NCI-H1105 (cell line): ENCODE results near the gene TSPAN9.

Experiments
- DNase-seq: peaks from one replicate; lab custom pipeline; 2025; lab: John Stamatoyannopoulos, UW

Gene TSPAN9

DNA sequence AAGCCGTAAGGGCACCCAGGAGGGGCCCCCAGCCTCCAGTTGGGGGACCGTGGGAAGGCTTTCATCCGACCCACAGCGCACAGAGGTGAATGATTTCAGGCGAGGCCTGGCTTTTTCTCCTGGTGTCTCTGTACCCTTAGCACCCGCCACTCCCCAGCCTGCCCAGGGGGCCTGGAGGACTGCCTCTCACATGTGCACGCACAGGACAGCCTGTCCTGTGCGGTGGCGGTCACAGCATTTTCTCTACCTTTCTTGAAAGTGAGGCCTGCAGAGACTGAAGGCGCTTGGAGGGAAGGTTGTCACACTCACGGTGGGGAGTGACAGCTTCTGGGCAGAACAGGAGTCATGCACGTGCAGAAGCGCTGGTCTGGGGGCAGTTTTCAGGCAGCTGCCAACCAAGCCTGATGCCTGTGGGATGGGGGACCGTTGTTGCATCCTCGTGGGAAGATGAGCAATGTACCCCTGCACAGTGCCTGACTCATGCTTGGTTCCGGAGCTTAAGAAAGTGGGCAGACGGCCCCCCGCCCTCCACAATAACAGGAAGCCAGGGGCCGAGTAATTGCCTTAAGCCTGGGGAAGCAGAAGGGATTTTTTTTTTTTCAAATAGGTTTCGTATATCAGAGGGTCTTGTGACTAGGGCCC is 148.1 kb downstream of the TSPAN9 start:
- no peak for DNase-seq

DNA sequence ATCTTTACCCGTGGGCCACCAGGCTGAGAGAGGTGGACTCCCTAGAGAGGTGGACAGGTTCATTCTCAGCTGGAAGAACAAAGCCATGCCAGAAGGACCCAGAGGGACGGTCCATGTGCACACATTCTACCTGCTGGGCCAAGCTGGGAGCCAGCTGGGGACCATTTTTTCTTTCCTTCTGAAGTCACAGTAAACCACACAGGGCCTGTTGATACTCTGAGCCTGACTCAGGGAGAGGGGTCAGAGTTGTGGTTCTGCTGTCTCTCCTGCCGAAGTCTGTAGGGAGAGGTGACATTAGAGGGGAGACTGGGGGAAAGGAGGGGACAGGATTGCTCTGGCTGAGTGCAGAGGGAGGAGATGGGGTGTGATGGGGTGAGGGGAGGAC is 148.6 kb downstream of the TSPAN9 start:
- no peak for DNase-seq

DNA sequence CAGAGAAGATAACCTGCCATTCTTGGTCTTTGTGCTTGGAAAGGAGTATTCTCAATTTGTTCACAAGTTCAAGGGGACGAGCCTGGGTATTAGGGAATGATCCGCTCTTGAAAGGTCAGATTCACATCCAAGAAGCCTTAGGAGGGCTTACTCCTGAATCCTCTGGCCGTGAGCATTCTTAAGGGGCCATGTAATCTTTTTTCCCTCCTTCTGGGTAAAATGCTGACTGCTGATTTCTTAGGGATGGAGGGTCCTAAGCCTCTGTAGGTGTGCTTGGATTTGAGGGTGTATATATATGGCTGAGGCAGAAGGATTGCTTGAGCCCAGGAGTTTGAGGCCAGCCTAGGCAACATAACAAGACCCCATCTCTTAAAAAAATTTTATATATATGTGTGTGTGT is 149.1 kb downstream of the TSPAN9 start:
- no peak for DNase-seq

DNA sequence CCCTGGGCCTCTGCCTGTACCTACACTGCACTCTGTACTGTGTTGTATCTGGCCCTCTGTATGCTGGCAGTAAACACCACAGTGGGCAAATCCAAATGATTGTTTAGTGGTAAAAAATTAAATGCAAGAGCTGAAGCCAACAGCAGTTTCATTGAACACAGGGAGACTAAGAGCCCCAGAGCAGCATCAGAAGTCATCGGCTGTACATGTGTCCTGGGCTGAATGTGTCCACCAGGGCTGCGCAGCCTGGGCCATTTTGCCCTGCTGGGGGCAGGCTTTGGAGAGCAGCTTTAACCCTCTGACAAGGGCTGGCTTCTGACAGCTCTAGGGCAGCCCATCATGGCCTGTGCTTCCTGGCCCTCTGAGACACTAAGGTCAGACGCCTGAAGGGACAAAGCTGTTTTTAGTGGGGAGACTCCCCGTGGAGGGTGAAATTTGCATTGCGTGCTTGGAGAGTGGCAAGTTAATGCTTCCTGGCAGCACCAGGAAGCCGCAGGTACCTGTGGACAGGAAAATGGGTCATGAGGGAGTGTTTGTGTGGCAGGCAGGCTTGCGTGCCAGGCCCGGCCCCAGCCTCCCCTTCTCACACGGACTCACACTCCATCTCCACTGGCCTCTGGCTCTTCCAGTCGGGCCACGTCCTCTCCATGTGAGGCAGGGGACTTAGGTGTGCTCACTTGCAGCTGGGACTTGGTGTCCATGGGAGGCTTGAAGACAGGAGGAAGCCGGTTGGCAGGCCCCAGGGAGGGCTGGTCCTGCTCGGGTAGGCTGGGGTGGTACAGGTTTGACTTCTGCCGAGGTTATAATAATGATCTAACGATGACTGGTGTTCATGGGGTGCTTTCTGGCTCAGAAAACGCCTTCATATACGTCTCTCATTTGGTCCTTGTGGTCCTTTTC is 150.1 kb downstream of the TSPAN9 start:
- no peak for DNase-seq

DNA sequence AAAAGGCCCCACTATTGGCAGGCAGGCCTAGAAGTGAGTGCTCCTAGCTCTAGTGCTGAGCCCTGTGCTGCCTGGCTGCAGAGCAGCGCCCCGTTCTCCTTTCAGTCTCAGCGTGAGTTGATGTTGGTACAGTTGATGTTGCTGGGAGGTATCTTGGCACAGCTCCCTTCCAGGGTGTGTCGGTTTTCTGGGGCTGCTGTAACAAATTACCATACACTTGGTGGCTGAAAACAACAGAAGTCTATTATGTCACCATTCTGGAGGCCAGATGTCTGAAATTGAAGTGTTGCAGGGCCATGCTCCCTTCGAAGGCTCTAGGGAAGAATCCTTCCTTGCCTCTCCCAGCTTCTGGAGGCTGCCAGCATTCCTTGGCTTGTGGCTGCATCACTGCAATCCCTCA is 151.4 kb downstream of the TSPAN9 start:
- no peak for DNase-seq

DNA sequence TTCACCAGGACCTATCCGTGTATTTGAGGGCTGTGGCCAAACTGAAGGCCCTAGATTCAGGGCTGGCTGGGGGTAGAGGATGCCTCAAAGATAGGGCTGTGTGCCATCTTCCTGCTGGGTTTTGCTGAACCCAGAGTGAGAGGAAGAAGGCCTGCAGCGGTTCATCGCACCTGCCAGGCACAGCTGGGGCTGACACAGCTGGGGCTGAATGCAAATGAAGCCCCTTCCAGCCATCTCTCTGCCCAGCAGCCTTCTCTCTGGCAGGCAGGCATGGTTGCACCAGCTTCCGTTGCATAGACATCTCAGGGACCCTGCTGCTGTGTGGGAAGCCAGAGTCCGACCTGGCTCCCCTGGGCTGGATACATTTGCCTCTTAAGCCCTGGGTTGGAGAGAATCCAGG is 152.4 kb downstream of the TSPAN9 start:
- DNase-seq: no peak

DNA sequence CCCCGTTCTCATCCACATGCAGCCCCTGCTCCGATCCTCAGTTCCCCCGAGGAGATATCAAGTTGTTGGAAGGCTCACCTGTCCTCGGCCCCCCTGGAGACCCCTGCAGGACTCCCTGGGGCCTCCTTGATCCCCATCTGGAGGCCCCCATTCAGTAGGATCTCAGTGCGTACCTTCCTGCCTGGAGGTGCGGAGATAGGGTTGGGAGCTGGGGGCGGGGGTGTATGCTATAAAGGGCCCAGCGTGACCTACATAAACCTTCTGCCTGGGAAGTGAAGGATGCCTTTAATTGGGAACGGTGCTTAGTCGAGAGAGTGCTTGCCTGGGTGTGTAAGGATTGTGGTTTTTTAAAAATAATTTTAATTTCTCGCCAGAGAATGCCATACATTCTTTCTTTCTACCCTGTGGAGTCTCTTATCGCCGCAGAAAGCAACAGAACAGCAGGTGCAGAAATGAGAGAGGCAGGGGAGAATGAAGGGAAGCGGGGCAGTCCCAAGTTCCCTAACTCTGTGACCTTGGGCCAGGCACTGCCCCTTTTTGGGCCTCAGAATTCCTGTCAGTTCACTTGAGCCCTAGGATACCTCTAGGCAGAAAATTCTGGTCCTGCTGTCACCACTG is 153.7 kb downstream of the TSPAN9 start:
- no peak for DNase-seq

DNA sequence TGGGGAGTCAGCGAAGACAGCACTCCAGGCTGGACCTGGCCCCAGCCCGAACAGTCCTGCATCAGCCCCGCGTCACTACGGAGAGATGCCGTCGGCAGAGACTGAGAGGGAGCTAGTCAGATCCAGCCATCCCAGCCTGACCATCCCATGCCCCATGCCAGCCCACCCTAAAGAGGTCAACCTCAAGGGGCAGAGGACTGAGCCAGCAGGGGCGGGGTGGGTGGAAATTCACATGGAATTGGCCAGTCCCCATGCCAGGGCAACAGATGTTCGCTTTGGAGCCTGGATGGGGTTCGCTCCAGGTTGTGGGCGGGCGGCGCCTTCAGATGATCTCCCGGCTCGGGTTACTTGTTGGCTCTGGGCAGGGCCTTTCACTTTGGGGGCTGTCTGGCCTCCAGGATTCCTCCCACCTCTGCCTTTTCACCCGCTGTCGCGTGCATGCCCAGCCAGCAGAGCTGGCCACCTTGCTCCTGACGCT is 154.3 kb downstream of the TSPAN9 start:
- no peak for DNase-seq

- DNase-seq: no peak
Observed at GRCh38 chr12:3233797-3234196, 156.6 kb downstream of the TSPAN9 start.

DNA sequence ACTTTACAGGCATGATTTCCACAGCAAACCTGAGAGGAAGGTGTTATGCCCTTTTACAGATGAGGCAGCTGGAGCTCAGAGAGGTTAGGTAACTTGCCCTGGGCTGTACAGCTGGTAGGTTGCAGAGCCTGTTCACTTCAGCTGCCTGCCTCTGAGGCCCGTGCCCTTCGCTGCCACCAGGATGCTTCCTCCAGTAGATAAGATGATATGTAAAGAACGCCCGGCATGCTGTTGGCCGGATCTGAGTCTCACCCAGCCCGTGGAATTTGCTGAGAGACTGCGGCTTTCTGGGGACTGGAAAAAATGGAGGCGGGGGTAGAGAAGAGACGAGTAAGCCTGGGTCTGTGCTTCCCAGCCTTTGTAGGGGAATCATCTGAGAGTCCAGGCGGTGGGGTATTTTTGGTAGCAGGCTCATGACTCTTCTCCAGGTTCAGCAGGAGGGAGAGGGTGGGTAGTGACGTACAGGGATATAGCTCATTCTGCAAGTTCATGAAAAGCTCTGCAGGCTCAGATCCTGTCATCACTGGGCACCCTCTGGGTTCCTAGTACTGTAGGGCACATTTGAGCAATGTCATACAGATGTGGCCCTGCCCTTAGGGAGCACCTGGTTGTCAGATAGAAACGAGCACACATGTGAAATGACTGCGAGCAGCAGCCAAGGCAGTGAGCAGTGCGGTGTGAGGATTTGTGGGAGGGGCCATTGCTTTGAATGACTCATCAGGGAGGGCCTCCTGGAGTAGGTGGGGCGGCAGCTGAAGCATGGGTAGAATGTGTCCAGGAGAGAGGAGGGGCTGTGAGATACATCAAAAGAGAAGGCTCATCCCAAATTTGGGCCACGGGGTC is 159.4 kb downstream of the TSPAN9 start:
- DNase-seq: no peak

DNA sequence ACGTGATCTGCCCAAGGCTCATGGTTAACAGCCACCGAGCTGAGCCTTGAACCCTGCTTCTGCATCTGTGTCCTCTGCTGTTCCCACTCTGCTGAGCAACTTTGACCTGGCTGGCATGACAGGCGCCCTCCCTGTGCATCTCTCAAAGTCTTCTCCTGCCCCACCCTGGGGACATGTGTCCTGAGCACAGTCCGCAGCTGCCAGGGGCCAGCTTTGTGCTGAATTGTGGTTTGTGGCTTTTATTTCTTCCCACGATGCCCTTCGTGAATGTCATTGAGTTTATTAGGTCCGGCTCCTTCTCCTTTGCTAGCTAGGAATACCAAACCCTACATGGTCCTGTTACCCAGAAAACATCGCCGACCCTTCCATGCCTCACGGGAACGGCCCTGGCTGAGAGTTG is 161.0 kb downstream of the TSPAN9 start:
- no peak for DNase-seq

DNA sequence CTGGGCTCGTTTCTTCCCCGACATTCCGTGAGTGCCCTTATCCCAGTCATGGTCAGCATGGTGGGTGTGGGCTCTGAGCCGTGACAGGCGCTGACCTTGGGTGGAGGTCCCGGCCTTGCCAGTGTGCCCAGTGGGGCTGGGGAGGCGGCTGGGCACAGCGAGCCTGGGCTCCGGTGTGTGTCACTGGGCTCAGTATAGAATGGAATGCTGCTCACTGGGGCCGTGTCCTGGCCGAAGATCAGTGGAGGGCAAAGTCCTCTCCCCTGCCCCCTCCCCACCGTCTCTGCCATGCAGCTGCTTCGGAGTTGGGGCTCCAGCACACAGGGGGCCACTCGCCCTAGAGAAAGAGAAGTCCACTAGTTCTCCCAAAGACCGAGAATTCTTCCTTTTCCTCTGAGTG is 164.4 kb downstream of the TSPAN9 start:
- DNase-seq: no peak

DNA sequence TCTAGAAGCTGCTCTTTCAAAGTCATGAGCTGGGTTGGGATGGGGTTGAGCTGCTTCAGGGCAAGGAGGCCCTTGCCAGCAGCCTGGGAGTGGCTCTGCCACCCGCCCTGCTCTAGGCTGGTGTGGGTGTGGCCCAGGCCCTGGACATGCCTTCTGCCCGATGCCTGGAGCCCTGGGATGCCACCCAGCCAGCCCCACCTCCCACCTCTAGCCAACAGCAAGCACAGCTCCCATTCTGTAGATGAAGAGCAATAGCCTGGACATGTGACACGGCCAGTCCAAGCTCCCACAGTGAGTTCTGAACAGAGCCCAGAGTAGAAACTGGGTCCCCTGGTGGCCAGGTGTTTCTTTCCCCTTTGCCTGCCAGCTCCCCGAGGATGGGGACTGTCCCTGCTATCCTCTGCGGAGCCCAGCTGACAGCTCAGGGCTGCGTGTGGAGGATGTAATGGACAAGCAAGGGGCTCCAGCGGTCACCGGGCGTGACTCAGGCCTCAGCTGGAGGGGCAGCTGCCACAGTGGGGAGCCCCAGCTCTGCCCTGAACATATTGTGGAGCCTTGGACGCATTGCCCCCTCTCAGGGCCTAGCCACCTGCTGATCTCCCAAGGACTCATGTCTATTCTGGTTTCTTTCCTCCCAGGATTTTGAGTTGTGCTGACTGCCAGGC is 165.2 kb downstream of the TSPAN9 start:
- DNase-seq: no peak

- DNase-seq: no peak
Observed at GRCh38 chr12:3243376-3244084, 166.4 kb downstream of the TSPAN9 start.

DNA sequence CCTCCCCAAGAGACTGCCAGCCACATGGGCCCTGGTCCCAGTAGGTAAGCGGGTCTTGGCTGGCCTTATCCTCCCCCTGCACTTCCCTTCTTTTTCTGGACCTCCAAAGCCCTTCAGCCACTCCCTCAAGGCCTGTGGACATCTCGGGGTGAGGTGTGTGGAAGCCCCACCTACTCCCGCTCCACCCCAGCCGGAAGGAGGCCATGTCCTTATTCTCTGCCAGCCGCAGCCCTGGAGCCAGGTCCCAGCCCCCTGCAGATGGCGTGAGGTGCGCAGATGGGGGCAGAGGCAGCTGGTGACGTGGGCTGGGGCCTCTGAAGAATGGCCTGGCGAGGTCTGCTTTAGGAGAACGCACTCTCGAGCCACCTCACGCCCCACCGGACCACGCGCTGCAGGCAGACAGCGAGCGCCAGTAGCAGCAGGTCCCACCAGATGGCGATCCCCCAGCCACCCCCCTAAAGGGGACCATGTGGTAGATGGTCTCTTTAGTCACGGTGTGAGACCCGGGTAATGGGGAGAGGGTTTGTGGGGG is 167.1 kb downstream of the TSPAN9 start:
- no peak for DNase-seq

DNA sequence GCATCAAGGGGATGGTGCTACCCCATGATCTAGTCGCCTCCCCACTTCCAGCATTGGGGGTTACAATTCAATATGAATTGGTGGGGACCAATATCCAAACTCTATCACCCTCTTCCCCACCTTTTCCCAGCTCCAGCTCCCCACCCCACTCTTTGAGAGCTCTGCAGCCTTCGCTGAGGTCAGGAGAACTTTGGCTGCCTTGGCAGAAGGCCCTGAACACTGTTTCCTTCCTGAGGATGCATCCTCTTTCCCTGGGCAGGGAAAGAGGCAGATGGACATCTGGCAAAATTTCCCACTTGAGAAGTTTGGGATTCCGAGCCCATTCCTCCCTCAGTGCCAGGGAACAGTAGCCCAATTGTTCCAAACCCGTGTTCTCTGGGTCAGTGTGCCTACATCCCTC is 169.1 kb downstream of the TSPAN9 start:
- no peak for DNase-seq

DNA sequence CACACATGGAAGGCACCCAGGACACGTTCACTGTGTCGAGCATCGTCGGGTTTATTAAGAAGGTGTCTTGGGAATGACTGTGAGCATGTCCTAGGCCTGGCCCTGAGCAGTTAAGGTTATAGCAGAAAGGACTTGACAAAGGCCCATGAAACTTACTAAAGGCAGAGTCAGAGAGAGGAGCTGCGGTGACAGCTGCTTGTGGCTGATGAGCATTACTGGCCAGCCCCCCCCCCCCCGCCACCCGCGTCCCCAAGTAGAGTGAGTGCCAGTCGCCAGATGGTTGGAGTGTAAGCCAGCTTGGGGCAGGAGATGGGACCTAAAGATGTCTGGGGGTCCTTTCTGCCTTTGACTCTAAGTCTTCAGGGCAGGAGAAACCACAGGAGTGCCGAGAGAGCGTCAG is 169.9 kb downstream of the TSPAN9 start:
- DNase-seq: no peak

- DNase-seq: no peak
Observed at GRCh38 chr12:3247629-3248161, 170.5 kb downstream of the TSPAN9 start.

- no peak for DNase-seq
Observed at GRCh38 chr12:3249081-3249800, 172.1 kb downstream of the TSPAN9 start.

- DNase-seq: no peak
Observed at GRCh38 chr12:3250034-3250433, 172.9 kb downstream of the TSPAN9 start.
